ENCODE data around the gene HIVEP3.
A peak's percentile ranks its signal among the peaks of the same experiment; 100 is the strongest.

HIVEP3 gene

GRCh38 chr1:41525891-41526587, 392.7 kb downstream of the HIVEP3 start:
- no peak for DNase-seq (ENCODE audit: low read depth in 1 of 2, low spot score in 1 of 2)

GRCh38 chr1:41524676-41525675, 393.7 kb downstream of the HIVEP3 start:
- DNase-seq (ENCODE audit: low read depth in 1 of 2, low spot score in 1 of 2), result no peak

- DNase-seq (ENCODE audit: low read depth in 1 of 2, low spot score in 1 of 2), result no peak
These were observed 394.6 kb downstream of the HIVEP3 start for GRCh38 chr1:41523949-41524675.

GRCh38 chr1:41523071-41523470, 395.7 kb downstream of the HIVEP3 start:
- DNase-seq (ENCODE audit: low read depth in 1 of 2, low spot score in 1 of 2), result no peak

GRCh38 chr1:41521766-41522165, 397.0 kb downstream of the HIVEP3 start:
- no peak for DNase-seq (ENCODE audit: low read depth in 1 of 2, low spot score in 1 of 2)

- no peak for DNase-seq (ENCODE audit: low read depth in 1 of 2, low spot score in 1 of 2)
These were observed 397.6 kb downstream of the HIVEP3 start for GRCh38 chr1:41520951-41521752.

GRCh38 chr1:41519667-41520066, 399.1 kb downstream of the HIVEP3 start:
- DNase-seq (ENCODE audit: low read depth in 1 of 2, low spot score in 1 of 2), result no peak

- DNase-seq (ENCODE audit: low read depth in 1 of 2, low spot score in 1 of 2), result no peak
These were observed 400.3 kb downstream of the HIVEP3 start for GRCh38 chr1:41518471-41518870.

- no peak for DNase-seq (ENCODE audit: low read depth in 1 of 2, low spot score in 1 of 2)
These were observed 401.7 kb downstream of the HIVEP3 start for GRCh38 chr1:41517062-41517438.

GRCh38 chr1:41516168-41517061, 402.3 kb downstream of the HIVEP3 start:
- DNase-seq (ENCODE audit: low read depth in 1 of 2, low spot score in 1 of 2), result peak; percentile 31 to 52

- no peak for DNase-seq (ENCODE audit: low read depth in 1 of 2, low spot score in 1 of 2)
These were observed 402.9 kb downstream of the HIVEP3 start for GRCh38 chr1:41515778-41516167.

- DNase-seq (ENCODE audit: low read depth in 1 of 2, low spot score in 1 of 2), result no peak
These were observed 403.5 kb downstream of the HIVEP3 start for GRCh38 chr1:41515131-41515678.

- no peak for DNase-seq (ENCODE audit: low read depth in 1 of 2, low spot score in 1 of 2)
These were observed 404.3 kb downstream of the HIVEP3 start for GRCh38 chr1:41514381-41514780.

- DNase-seq (ENCODE audit: low read depth in 1 of 2, low spot score in 1 of 2), result no peak
These were observed 405.4 kb downstream of the HIVEP3 start for GRCh38 chr1:41513383-41513735.

- no peak for DNase-seq (ENCODE audit: low read depth in 1 of 2, low spot score in 1 of 2)
These were observed 405.9 kb downstream of the HIVEP3 start for GRCh38 chr1:41512701-41513382.

- DNase-seq (ENCODE audit: low read depth in 1 of 2, low spot score in 1 of 2), result no peak
These were observed 407.5 kb downstream of the HIVEP3 start for GRCh38 chr1:41511239-41511540.

GRCh38 chr1:41510531-41511238, 408.0 kb downstream of the HIVEP3 start:
- no peak for DNase-seq (ENCODE audit: low read depth in 1 of 2, low spot score in 1 of 2)

GRCh38 chr1:41509270-41509671, 409.5 kb downstream of the HIVEP3 start:
- DNase-seq (ENCODE audit: low read depth in 1 of 2, low spot score in 1 of 2), result no peak

GRCh38 chr1:41508290-41508689, 410.4 kb downstream of the HIVEP3 start:
- DNase-seq (ENCODE audit: low read depth in 1 of 2, low spot score in 1 of 2), result no peak
